CD4-positive, alpha-beta T cell (primary cell): ENCODE results near the gene SLAMF8. TPM values are rescaled to one million over a fixed set of nuclear protein-coding genes. Genes with fewer than 3 reads are reported as not detected.
A peak's percentile ranks its signal among the peaks of the same experiment; 100 is the strongest.

Experiments used
- ATAC-seq: fragments of 200-7000 bp; cut with Tn5 transposase; one replicate; pipeline ENCODE4 v1.10.0; 2022; ENCODE audit warnings: mild to moderate bottlenecking; ENCODE audit not compliant: poor library complexity
- CTCF ChIA-PET: fragments of 350-600 bp; sonication (Branson Sonifier 250); formaldehyde crosslinking; loops from one replicate; lab custom pipeline; 2021; ENCODE audit warnings: antibody characterized with exemption, inconsistent platforms; lab: Charles Lee
- POLR2A ChIA-PET: fragments of 350-600 bp; sonication (Branson Sonifier 250); formaldehyde crosslinking; loops from one replicate; lab custom pipeline; 2021; ENCODE audit warnings: antibody characterized with exemption, inconsistent platforms; lab: Charles Lee
- DNase-seq, 14 experiments: peaks; one replicate each; pipeline ENCODE4 v3.0.0-alpha.2; 2013 to 2020; ENCODE audit warnings: mixed read lengths in 2 of 14
- H3K27ac ChIP-seq, 2 donors: one replicate each; pipeline versions ENCODE4 v1.5.1 to v1.7.0; 2013; ENCODE audit warnings: low read length in 2 of 2, low read depth in 1 of 2, mild to moderate bottlenecking in 1 of 2
- H3K27me3 ChIP-seq, 2 experiments: 1 replicate in 1 of 2; 2 replicates in 1 of 2; pipeline versions ENCODE4 v1.6.1 to v1.7.0; 2013; ENCODE audit warnings: low read length in 2 of 2, control low read depth in 1 of 2, mild to moderate bottlenecking in 1 of 2, moderate library complexity in 1 of 2; ENCODE audit not compliant: insufficient read depth in 2 of 2, control insufficient read depth in 1 of 2
- H3K36me3 ChIP-seq: one replicate; pipeline ENCODE4 v1.6.1; 2013; ENCODE audit warnings: low read length, control low read depth; ENCODE audit not compliant: insufficient read depth
- H3K4me1 ChIP-seq: one replicate; pipeline ENCODE4 v1.6.1; 2013; ENCODE audit warnings: low read length, control low read depth; ENCODE audit not compliant: insufficient read depth
- H3K4me3 ChIP-seq: one replicate; pipeline ENCODE4 v1.5.1; 2013; ENCODE audit warnings: mild to moderate bottlenecking, low read length, moderate library complexity
- H3K9me3 ChIP-seq, 2 experiments: 1 replicate in 1 of 2; 2 replicates in 1 of 2; pipeline versions ENCODE4 v1.6.1 to v1.7.0; 2013; ENCODE audit warnings: low read length in 2 of 2, mild to moderate bottlenecking in 2 of 2, control low read depth in 1 of 2, moderate library complexity in 1 of 2; ENCODE audit not compliant: control insufficient read depth in 1 of 2, insufficient read depth in 1 of 2
- H3K27ac Mint-ChIP-seq: one replicate; pipeline ENCODE4 v1.8.0; 2020; ENCODE audit warnings: mixed read lengths
- H3K27me3 Mint-ChIP-seq: one replicate; pipeline ENCODE4 v1.8.0; 2021; ENCODE audit warnings: mixed read lengths
- H3K36me3 Mint-ChIP-seq: one replicate; pipeline ENCODE4 v1.8.0; 2021; ENCODE audit warnings: low read depth, mixed read lengths
- H3K4me1 Mint-ChIP-seq: one replicate; pipeline ENCODE4 v1.8.0; 2021; ENCODE audit warnings: low read depth, mixed read lengths
- H3K4me3 Mint-ChIP-seq: one replicate; pipeline ENCODE4 v1.8.0; 2020; ENCODE audit warnings: mild to moderate bottlenecking, mixed read lengths
- H3K9me3 Mint-ChIP-seq: one replicate; pipeline ENCODE4 v1.8.0; 2020; ENCODE audit warnings: mixed read lengths
- CTCF ChIP-seq: fragments of 200-600 bp; IDR thresholded peaks from one replicate; pipeline ENCODE4 v1.8.0; 2022; ENCODE audit warnings: antibody characterized with exemption, mild to moderate bottlenecking
- intact Hi-C, 2 experiments: fragments of 100-400 bp; cut with DNase I in 1 of 2; cut with micrococcal nuclease in 1 of 2; formaldehyde crosslinking; loops; one replicate each; pipeline versions ENCODE4 v1.15.1 to v1.9.0; 2023 to 2025; cut with DNase I, micrococcal nuclease
- total RNA-seq, 174 experiments: library from RNA in 2 of 174; stranded (reverse) in 2 of 174; gene quantifications; one replicate each; pipeline ENCODE4 v1.2.3 and lab custom pipeline; 2021 to 2026

The SLAMF8 gene
- total RNA-seq, 2 experiments from 2014 or later: 0.34 TPM; not detected in 1

DNA sequence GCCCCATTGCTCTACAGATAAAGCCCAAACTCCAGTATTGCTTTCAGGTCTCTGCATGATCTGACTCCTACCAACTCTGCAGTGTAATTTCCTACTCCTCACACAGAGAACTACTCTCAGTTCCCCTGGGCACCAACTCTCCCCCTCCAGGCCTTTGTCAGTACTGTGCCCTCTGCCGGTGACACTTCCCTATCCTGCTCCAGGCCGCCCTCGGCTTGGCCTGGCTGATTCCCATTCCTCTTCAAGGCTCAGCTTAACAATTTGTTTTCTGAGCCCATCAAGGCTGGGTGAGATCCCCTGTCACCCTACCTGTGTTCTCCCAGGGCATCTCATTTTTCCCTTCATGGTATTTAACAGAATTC, 2.6 kb downstream of the SLAMF8 start:
- Histone ChIP-seq H3K9me3 (peaks cover 0 to 31% of the 10 kb centered on the region in 2 experiments), H3K27ac (no peak overlapping the region), H3K4me1 (peaks cover 37% of the 10 kb centered on the region), H3K27me3 (no peaks in the 10 kb centered on the region), H3K36me3 (no peaks in the 10 kb centered on the region), H3K4me3 (no peak overlapping the region)
- DNase-seq (peak in 2 of 14 experiments; percentile 49 to 51), ATAC-seq (peak; percentile 37)
- TF ChIP-seq CTCF: no peak
- H3K27ac Mint-ChIP-seq: no peak overlapping the region
- ChIA-PET POLR2A (interaction anchor here (0.6 kb wide), 1 partner anchor 609 kb away, joined by 3 read pairs; no protein-coding TSS in a partner anchor), CTCF (no interaction called here)
- no peaks in the 10 kb centered on the region for H3K27me3 Mint-ChIP-seq
- no peaks in the 10 kb centered on the region for H3K9me3 Mint-ChIP-seq
- H3K4me3 Mint-ChIP-seq: no peak overlapping the region
- intact Hi-C loops: no loop called here
- H3K4me1 Mint-ChIP-seq: peaks cover 42% of the 10 kb centered on the region
- H3K36me3 Mint-ChIP-seq: no peaks in the 10 kb centered on the region

GRCh38 chr1:159829822-159830465, 3.3 kb downstream of the SLAMF8 start:
- DNase-seq: no peak
- peaks cover 41% of the 10 kb centered on the region for H3K4me1 Mint-ChIP-seq
- H3K4me1 ChIP-seq: peaks cover 37% of the 10 kb centered on the region
- H3K27me3 ChIP-seq: no peaks in the 10 kb centered on the region
- TF ChIP-seq CTCF: no peak
- no peaks in the 10 kb centered on the region for H3K36me3 ChIP-seq
- H3K27ac Mint-ChIP-seq: no peak overlapping the region
- POLR2A ChIA-PET: no interaction called here
- ATAC-seq: no peak
- H3K27ac ChIP-seq: no peak overlapping the region
- CTCF ChIA-PET: no interaction called here
- H3K27me3 Mint-ChIP-seq: no peaks in the 10 kb centered on the region
- H3K9me3 ChIP-seq: peaks cover 0 to 31% of the 10 kb centered on the region in 2 experiments
- no peaks in the 10 kb centered on the region for H3K36me3 Mint-ChIP-seq
- no peak overlapping the region for H3K4me3 Mint-ChIP-seq
- no peaks in the 10 kb centered on the region for H3K9me3 Mint-ChIP-seq
- no peak overlapping the region for H3K4me3 ChIP-seq
- intact Hi-C loops: no loop called here

DNA sequence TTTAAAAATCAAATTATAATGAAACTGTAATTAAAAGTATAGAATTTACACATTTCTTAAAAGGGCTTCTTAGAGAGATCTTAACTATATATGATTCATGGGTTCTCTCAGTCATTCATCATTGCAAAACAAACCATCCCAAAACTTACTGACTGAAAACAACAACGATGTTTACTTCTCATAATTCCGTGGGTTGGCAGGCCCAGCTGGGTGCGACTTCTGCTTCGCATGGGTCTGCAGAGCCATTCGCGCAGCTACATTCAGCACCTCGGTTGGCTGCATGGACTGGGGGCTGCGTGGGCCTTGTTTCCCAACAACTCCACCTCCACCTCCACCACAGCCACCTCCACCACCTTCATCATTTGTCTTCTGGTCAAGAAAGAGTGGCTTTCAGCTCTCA, 4.0 kb downstream of the SLAMF8 start:
- Histone ChIP-seq H3K27me3 (no peaks in the 10 kb centered on the region), H3K36me3 (no peaks in the 10 kb centered on the region), H3K9me3 (peaks cover 0 to 31% of the 10 kb centered on the region in 2 experiments), H3K4me3 (no peak overlapping the region), H3K27ac (no peak overlapping the region), H3K4me1 (peaks cover 29% of the 10 kb centered on the region)
- H3K36me3 Mint-ChIP-seq: no peaks in the 10 kb centered on the region
- CTCF ChIA-PET: no interaction called here
- H3K4me1 Mint-ChIP-seq: peaks cover 33% of the 10 kb centered on the region
- TF ChIP-seq CTCF: no peak
- DNase-seq (no peak), ATAC-seq (no peak)
- POLR2A ChIA-PET: no interaction called here
- H3K4me3 Mint-ChIP-seq: no peak overlapping the region
- intact Hi-C loops: no loop called here
- H3K9me3 Mint-ChIP-seq: no peaks in the 10 kb centered on the region
- H3K27me3 Mint-ChIP-seq: no peaks in the 10 kb centered on the region
- H3K27ac Mint-ChIP-seq: no peak overlapping the region
